GM23338 (cell line): ENCODE results near the gene SUSD4. TPM values are rescaled to one million over a fixed set of nuclear protein-coding genes. Genes with fewer than 3 reads are reported as not detected.

Experiments
- ATAC-seq: fragments of 200-7000 bp; cut with Tn5 transposase; 3 replicates; pipeline ENCODE4 v1.9.1; 2020
- DNase-seq: peaks from one replicate; pipeline ENCODE4 v3.0.0-alpha.2; 2015; ENCODE audit warnings: low spot score
- H2AFZ ChIP-seq: fragments of 200-600 bp; sonication (generic); 2 replicates; pipeline ENCODE4 v1.8.0; 2016; ENCODE audit warnings: antibody characterized with exemption, mild to moderate bottlenecking, moderate library complexity
- H3F3A ChIP-seq: fragments of 200-600 bp; sonication (generic); replicated peaks from 2 replicates; pipeline ENCODE4 v1.8.0; 2017; ENCODE audit warnings: antibody characterized with exemption, mixed run types, low read depth
- H3K27ac ChIP-seq: fragments of 200-600 bp; sonication (generic); 2 replicates; pipeline ENCODE4 v1.6.1; 2016; ENCODE audit warnings: low read depth
- H3K27me3 ChIP-seq: fragments of 200-600 bp; sonication (generic); 2 replicates; pipeline ENCODE4 v1.8.0; 2016; ENCODE audit warnings: mild to moderate bottlenecking, mixed run types, moderate library complexity; ENCODE audit not compliant: insufficient read depth
- H3K36me3 ChIP-seq: fragments of 200-600 bp; sonication (generic); 2 replicates; pipeline ENCODE4 v1.8.0; 2016; ENCODE audit warnings: mild to moderate bottlenecking; ENCODE audit not compliant: insufficient read depth
- H3K4me1 ChIP-seq: fragments of 200-600 bp; sonication (generic); 2 replicates; pipeline ENCODE4 v1.8.0; 2016; ENCODE audit warnings: mild to moderate bottlenecking, moderate library complexity; ENCODE audit not compliant: insufficient read depth
- H3K4me2 ChIP-seq: fragments of 200-600 bp; sonication (generic); 2 replicates; pipeline ENCODE4 v1.7.1; 2017; ENCODE audit warnings: mixed run types
- H3K4me3 ChIP-seq: fragments of 200-600 bp; sonication (generic); 2 replicates; pipeline ENCODE4 v1.6.1; 2016; ENCODE audit warnings: mixed run types
- H3K79me2 ChIP-seq: fragments of 200-600 bp; sonication (generic); replicated peaks from 2 replicates; pipeline ENCODE4 v1.8.0; 2017; ENCODE audit warnings: mild to moderate bottlenecking; ENCODE audit not compliant: insufficient read depth
- H3K9me2 ChIP-seq: fragments of 200-600 bp; sonication (generic); 2 replicates; pipeline ENCODE4 v1.8.0; 2017; ENCODE audit not compliant: insufficient read depth
- H4K20me1 ChIP-seq: fragments of 200-600 bp; sonication (generic); replicated peaks from 2 replicates; pipeline ENCODE4 v1.8.0; 2017; ENCODE audit warnings: mild to moderate bottlenecking; ENCODE audit not compliant: insufficient read depth
- H3K27ac Mint-ChIP-seq: 2 replicates; pipeline ENCODE4 v1.8.0; 2020; ENCODE audit warnings: inconsistent platforms, mild to moderate bottlenecking, moderate library complexity, mixed read lengths
- H3K27me3 Mint-ChIP-seq: 3 replicates; pipeline ENCODE4 v1.8.0; 2022; ENCODE audit warnings: low read depth, mild to moderate bottlenecking, moderate library complexity, mixed read lengths, inconsistent platforms; ENCODE audit not compliant: insufficient read depth, poor library complexity
- H3K36me3 Mint-ChIP-seq: 3 replicates; pipeline ENCODE4 v1.8.0; 2021; ENCODE audit warnings: low read depth, mild to moderate bottlenecking, inconsistent platforms, moderate library complexity, mixed read lengths
- H3K4me1 Mint-ChIP-seq: 3 replicates; pipeline ENCODE4 v1.8.0; 2020; ENCODE audit warnings: mild to moderate bottlenecking, inconsistent platforms, mixed read lengths
- H3K4me3 Mint-ChIP-seq: 3 replicates; pipeline ENCODE4 v1.8.0; 2021; ENCODE audit warnings: moderate library complexity, mild to moderate bottlenecking, inconsistent platforms, mixed read lengths
- H3K9me3 Mint-ChIP-seq: 3 replicates; pipeline ENCODE4 v1.8.0; 2020; ENCODE audit warnings: moderate library complexity, mild to moderate bottlenecking, inconsistent platforms, mixed read lengths
- CREB1 ChIP-seq: fragments of 250-450 bp; sonication (Bioruptor Pico); IDR thresholded peaks from 2 replicates; pipeline ENCODE4 v1.5.0; 2020; ENCODE audit warnings: low read depth, mild to moderate bottlenecking, moderate library complexity
- CTCF ChIP-seq, 2 experiments: fragments of 200-600 bp in 1 of 2; sonication (generic) in 1 of 2; conservative IDR thresholded peaks; 2 replicates each; pipeline versions ENCODE4 v1.5.1 to v1.6.1; 2016 to 2017; ENCODE audit warnings: antibody characterized with exemption in 2 of 2, low read depth in 2 of 2, mild to moderate bottlenecking in 2 of 2, moderate library complexity in 1 of 2
- EZH2 ChIP-seq: fragments of 200-600 bp; sonication (generic); IDR thresholded peaks from one replicate; pipeline ENCODE4 v1.8.0; 2017; ENCODE audit warnings: antibody characterized with exemption, mild to moderate bottlenecking, low read depth; ENCODE audit not compliant: unreplicated experiment
- EZH2phosphoT487 ChIP-seq: fragments of 200-600 bp; sonication (generic); IDR thresholded peaks from one replicate; pipeline ENCODE4 v1.8.1; 2018; ENCODE audit warnings: antibody characterized with exemption; ENCODE audit not compliant: unreplicated experiment
- NANOG ChIP-seq: IDR thresholded peaks from 2 replicates; pipeline ENCODE4 v1.6.1; 2016; ENCODE audit warnings: antibody characterized with exemption, borderline replicate concordance
- POLR2AphosphoS5 ChIP-seq: IDR thresholded peaks from 2 replicates; pipeline ENCODE4 v1.6.1; 2016; ENCODE audit warnings: antibody characterized with exemption, low read depth
- STAT1 ChIP-seq: IDR thresholded peaks from one replicate; pipeline ENCODE4 v1.6.1; 2016; ENCODE audit warnings: antibody characterized with exemption; ENCODE audit not compliant: unreplicated experiment
- ZNF114 ChIP-seq: fragments of 250-450 bp; sonication (Bioruptor Pico); IDR thresholded peaks from 2 replicates; pipeline ENCODE4 v1.5.0; 2020; ENCODE audit warnings: mild to moderate bottlenecking, moderate library complexity
- ZNF462 ChIP-seq: fragments of 250-450 bp; sonication (Bioruptor Pico); IDR thresholded peaks from 2 replicates; pipeline ENCODE4 v1.5.0; 2020; ENCODE audit warnings: mild to moderate bottlenecking, moderate library complexity
- polyA plus RNA-seq: library from polyadenylated mRNA; unstranded; fragments of >200 nt; fragmentation: Nextera tagmentation; extraction: Ambion mirVana; gene quantifications from 2 replicates; pipeline ENCODE4 v1.2.1, GENCODE V29; 2016
- total RNA-seq: library from RNA; depleted of rRNA; stranded (reverse); fragments of >200 nt; shearing (Covaris generic); gene quantifications from 2 replicates; pipeline ENCODE4 v1.2.3, GENCODE V29; 2014
- TF ChIP-seq, protein P1 (sequence below): IDR thresholded peaks from 2 replicates; pipeline ENCODE4 v1.6.1; 2016; ENCODE audit warnings: antibody characterized with exemption
- TF ChIP-seq, protein P2 (sequence below): IDR thresholded peaks from one replicate; pipeline ENCODE4 v1.6.1; 2018; ENCODE audit warnings: antibody characterized with exemption; ENCODE audit not compliant: unreplicated experiment

SUSD4 gene
- total and polyA plus RNA-seq, 2 experiments from 2014 or later, result 2.3 to 3.6 TPM

- no peaks in the 10 kb centered on the region for H3F3A ChIP-seq
- Mint-ChIP-seq H3K27ac (no peak overlapping the region), H3K9me3 (no peaks in the 10 kb centered on the region)
Measured at GRCh38 chr1:223179786-223180185, 184.2 kb downstream of the SUSD4 start.

More at GRCh38 chr1:223179786-223180185, 184.2 kb downstream of the SUSD4 start:
- Histone ChIP-seq H4K20me1 (no peaks in the 10 kb centered on the region), H3K79me2 (no peaks in the 10 kb centered on the region), H3K27ac (no peak overlapping the region), H3K9me2 (no peaks in the 10 kb centered on the region), H3K4me2 (no peak overlapping the region), H3K4me3 (no peak overlapping the region), H3K27me3 (no peaks in the 10 kb centered on the region), H3K36me3 (no peaks in the 10 kb centered on the region), H2AFZ (no peak overlapping the region), H3K4me1 (no peaks in the 10 kb centered on the region)
- Mint-ChIP-seq H3K4me1 (peaks cover 15% of the 10 kb centered on the region), H3K36me3 (no peaks in the 10 kb centered on the region), H3K27me3 (peaks cover 5% of the 10 kb centered on the region), H3K4me3 (no peak overlapping the region)
- ATAC-seq, result no peak
- TF ChIP-seq EZH2 (no peak), POLR2AphosphoS5 (no peak), NANOG (no peak), CTCF (conservative IDR thresholded peaks at IDR 0.05; ENCODE audit: low read depth in 2 of 2) (no peak), STAT1 (no peak), ZNF114 (no peak), CREB1 (CRISPR knock-in tag) (no peak), EZH2phosphoT487 (no peak), ZNF462 (CRISPR knock-in tag) (no peak)
- TF ChIP-seq, protein P1, sequence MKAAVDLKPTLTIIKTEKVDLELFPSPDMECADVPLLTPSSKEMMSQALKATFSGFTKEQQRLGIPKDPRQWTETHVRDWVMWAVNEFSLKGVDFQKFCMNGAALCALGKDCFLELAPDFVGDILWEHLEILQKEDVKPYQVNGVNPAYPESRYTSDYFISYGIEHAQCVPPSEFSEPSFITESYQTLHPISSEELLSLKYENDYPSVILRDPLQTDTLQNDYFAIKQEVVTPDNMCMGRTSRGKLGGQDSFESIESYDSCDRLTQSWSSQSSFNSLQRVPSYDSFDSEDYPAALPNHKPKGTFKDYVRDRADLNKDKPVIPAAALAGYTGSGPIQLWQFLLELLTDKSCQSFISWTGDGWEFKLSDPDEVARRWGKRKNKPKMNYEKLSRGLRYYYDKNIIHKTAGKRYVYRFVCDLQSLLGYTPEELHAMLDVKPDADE, result no peak
- TF ChIP-seq, protein P2, sequence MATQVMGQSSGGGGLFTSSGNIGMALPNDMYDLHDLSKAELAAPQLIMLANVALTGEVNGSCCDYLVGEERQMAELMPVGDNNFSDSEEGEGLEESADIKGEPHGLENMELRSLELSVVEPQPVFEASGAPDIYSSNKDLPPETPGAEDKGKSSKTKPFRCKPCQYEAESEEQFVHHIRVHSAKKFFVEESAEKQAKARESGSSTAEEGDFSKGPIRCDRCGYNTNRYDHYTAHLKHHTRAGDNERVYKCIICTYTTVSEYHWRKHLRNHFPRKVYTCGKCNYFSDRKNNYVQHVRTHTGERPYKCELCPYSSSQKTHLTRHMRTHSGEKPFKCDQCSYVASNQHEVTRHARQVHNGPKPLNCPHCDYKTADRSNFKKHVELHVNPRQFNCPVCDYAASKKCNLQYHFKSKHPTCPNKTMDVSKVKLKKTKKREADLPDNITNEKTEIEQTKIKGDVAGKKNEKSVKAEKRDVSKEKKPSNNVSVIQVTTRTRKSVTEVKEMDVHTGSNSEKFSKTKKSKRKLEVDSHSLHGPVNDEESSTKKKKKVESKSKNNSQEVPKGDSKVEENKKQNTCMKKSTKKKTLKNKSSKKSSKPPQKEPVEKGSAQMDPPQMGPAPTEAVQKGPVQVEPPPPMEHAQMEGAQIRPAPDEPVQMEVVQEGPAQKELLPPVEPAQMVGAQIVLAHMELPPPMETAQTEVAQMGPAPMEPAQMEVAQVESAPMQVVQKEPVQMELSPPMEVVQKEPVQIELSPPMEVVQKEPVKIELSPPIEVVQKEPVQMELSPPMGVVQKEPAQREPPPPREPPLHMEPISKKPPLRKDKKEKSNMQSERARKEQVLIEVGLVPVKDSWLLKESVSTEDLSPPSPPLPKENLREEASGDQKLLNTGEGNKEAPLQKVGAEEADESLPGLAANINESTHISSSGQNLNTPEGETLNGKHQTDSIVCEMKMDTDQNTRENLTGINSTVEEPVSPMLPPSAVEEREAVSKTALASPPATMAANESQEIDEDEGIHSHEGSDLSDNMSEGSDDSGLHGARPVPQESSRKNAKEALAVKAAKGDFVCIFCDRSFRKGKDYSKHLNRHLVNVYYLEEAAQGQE, result no peak
- no peak for DNase-seq
